Measurements from ENCODE around the gene HUNK.
"Not testable (repeated sequence)": the region's sequence is repeated elsewhere in the genome, so short reads cannot be mapped to it uniquely, and the experiment has no call there.

Gene HUNK

GRCh38 chr21:32007456-32007855, 134.6 kb downstream of the HUNK start:
- DNase-seq = no peak

- DNase-seq = no peak
Observed at GRCh38 chr21:32008714-32009113, 135.9 kb downstream of the HUNK start.

GRCh38 chr21:32009263-32009662, 136.4 kb downstream of the HUNK start:
- DNase-seq = no peak

- DNase-seq = no peak
Observed at GRCh38 chr21:32015461-32016139, 142.8 kb downstream of the HUNK start.

- no peak for DNase-seq
Observed at GRCh38 chr21:32018381-32018780, 145.6 kb downstream of the HUNK start.

- DNase-seq = no peak
Observed at GRCh38 chr21:32020564-32020963, 147.7 kb downstream of the HUNK start.

GRCh38 chr21:32021319-32021994, 148.6 kb downstream of the HUNK start:
- no peak for DNase-seq

- no peak for DNase-seq
Observed at GRCh38 chr21:32022146-32022545, 149.3 kb downstream of the HUNK start.

- no peak for DNase-seq
Observed at GRCh38 chr21:32030146-32030652, 157.4 kb downstream of the HUNK start.

- no peak for DNase-seq
Observed at GRCh38 chr21:32034850-32035249, 162.0 kb downstream of the HUNK start.

- no peak for DNase-seq
Observed at GRCh38 chr21:32035617-32036016, 162.8 kb downstream of the HUNK start.

- no peak for DNase-seq
Observed at GRCh38 chr21:32036756-32037155, 163.9 kb downstream of the HUNK start.

- DNase-seq = not testable (repeated sequence)
Observed at GRCh38 chr21:32038751-32039150, 165.9 kb downstream of the HUNK start.

GRCh38 chr21:32043458-32043857, 170.6 kb downstream of the HUNK start:
- DNase-seq = no peak

GRCh38 chr21:32044205-32045180, 171.7 kb downstream of the HUNK start:
- DNase-seq = no peak

GRCh38 chr21:32046191-32046590, 173.4 kb downstream of the HUNK start:
- no peak for DNase-seq

- no peak for DNase-seq
Observed at GRCh38 chr21:32048353-32048752, 175.5 kb downstream of the HUNK start.
